Stimulated activated CD8-positive, alpha-beta memory T cell treated with anti-CD3 and anti-CD28 coated beads, Interleukin-12 subunit alpha, Interleukin-12 subunit beta, amount 100 ng/mL, for 24 hours (primary cell): ENCODE data around the gene DDX49.
"Not testable (repeated sequence)": the region's sequence is repeated elsewhere in the genome, so short reads cannot be mapped to it uniquely, and the experiment has no call there.

Experiments
- DNase-seq: peaks from one replicate; pipeline ENCODE4 v3.0.0-alpha.2; 2020; ENCODE audit errors: extremely low read depth

DDX49 gene

DNA sequence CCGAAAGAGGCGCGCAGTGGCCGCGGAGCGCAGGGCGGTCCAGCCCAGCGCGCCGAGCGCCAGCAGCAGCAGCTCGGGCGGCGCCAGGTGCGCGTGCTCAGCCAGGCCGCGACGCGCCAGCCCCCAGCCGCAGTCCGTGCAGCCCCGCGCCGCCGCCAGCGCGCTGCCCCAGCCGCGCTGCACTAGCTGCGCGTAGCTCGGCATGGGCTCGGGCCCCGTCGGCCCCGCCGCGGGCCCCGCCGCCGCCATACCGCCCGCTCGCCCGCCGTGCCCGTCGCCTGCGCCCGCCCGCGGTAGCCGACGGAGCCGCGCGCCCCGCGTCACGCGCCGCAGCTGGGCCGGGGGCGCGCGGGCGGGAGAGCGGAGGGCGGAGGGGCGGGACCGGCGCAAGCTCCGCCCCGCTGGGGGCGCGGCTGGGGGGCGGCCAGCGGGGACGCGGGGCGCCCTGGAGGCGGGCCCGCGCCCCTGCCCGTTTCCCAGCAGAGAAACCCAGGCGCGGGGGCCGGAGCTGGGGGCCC is 23.6 kb upstream of the DDX49 start, which contains the start of gene CERS1:
TSS of gene CERS1 (minus strand) at position 335 of the 518 bp plus-strand sequence. CDS start at position 249, 86 bp downstream.
- no peak for DNase-seq

DNA sequence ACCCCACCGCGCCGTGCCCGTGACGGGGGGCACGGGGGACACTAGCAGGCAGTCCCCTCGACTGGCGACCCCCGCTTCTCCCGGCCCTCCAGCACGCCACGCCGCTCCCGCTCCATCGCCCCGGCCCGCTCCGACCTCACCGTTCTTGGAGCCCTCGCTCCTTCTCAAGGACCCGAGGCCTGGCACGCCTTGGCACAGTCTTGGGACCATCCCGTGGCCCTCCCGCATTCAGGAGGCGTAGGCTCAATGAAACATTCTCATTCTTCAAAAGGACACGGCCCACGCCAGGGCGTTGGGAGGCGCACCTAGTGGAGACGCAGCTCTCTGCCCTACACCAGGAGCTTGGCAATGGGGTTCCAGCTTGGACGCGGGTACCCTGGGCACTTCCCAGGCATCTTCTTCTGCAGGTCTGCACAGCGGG is 23.1 kb upstream of the DDX49 start:
- no peak for DNase-seq

DNA sequence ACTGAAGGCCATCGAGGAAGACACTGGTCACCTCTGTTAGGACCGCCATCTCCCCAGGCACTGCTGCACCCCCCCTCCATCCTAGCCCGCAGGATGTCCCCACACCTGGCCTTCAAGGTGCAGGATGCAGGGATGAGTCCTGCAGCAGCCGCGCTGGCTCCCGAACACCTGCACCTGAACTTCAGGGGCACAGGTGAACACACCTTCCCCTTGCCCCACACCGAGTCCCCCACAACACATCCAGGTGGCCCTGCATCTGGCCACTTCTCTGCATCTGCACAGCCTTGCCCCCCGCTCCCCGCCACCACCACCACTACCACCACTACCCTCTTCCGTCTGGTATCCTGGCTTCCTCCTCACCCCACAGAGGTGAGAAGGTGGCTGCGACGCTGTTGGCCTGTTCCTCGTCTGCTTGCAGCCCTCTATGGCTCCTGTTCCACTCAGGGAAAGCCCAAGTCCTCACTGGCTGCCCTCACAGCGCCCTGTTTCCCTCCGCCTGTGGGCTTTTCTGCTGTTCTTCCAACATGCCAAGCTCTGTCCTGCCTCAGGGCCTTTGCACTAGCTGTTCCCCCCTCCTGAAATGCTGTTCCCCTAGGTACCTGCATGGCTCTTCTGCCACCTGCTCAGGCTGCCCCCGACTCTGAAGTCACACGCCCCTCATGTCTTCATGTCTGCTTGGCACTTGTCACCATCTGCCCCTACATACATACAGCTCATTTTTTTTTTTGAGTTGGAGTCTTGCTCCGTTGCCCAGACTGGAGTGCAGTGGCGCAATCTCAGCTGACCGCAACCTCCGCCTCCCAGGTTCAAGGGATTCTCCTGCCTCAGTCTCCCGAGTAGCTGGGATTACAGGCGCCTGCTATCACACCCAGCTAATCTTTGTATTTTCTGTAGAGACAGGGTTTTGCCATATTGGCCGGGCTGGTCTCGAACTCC is 22.2 kb upstream of the DDX49 start:
- no peak for DNase-seq

DNA sequence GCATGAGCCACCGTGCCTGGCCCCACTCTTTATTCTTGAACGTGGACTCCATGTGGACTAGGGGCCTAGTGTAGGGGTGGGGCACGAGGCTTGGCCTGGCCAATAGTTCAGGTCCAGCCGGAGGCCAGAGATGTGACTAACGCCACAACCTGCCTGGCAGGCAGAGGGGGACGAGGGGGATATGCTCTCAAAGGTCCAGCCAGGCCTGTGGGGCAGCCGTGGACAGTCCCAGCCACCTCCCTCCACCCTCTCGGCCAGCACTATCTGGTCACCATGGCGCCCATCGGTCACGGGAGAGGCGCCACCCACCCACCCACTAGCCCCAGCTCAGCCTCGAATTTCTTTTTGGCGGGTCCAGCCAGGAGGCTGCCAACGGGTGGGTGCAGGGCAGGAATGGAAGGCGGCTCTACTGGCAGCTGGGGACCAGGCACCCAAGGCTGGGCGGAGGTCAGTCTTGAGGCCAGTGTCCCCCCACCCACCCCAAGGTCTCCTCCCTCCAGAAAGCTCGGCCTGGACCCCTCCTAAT is 21.4 kb upstream of the DDX49 start:
- DNase-seq = no peak

DNA sequence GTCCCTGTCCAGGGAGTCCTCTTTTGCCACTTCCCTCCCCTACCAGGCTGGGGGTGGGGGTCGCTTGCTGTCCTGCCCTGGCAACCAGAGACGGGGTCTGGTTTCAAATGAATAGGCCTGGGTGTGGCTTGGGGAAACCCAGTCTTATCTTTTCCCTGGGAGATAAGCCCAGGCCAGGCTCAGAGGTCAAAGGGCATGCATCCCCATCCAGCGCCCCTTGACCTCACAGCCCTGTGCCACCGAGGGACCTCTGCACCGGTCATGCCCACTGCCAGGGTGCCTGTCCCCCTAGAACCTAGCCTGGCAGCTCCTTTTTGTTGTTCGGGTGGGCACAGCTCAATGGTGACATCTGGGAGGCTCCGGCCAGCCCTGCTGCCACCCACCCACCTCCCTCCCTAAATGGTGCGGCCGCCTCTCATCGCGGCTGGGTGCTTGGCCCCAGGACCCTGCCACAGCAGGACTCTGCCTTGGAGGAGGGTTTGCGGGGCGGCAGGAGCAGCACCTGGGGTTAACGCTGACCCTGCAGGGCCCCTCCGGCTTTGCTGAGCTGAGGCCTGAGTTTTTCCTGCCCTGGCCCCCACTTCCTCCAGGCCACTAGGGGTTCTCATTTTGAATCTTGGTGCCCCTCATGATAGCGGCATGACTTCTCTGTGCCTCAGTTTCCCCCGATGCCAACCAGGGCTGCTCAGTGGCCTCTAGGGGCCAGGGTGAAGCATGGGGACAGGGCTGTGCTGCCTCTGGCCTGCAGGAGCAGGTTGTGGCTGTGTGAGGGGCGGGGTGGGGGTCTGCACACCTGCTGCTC is 20.7 kb upstream of the DDX49 start:
- no peak for DNase-seq

DNA sequence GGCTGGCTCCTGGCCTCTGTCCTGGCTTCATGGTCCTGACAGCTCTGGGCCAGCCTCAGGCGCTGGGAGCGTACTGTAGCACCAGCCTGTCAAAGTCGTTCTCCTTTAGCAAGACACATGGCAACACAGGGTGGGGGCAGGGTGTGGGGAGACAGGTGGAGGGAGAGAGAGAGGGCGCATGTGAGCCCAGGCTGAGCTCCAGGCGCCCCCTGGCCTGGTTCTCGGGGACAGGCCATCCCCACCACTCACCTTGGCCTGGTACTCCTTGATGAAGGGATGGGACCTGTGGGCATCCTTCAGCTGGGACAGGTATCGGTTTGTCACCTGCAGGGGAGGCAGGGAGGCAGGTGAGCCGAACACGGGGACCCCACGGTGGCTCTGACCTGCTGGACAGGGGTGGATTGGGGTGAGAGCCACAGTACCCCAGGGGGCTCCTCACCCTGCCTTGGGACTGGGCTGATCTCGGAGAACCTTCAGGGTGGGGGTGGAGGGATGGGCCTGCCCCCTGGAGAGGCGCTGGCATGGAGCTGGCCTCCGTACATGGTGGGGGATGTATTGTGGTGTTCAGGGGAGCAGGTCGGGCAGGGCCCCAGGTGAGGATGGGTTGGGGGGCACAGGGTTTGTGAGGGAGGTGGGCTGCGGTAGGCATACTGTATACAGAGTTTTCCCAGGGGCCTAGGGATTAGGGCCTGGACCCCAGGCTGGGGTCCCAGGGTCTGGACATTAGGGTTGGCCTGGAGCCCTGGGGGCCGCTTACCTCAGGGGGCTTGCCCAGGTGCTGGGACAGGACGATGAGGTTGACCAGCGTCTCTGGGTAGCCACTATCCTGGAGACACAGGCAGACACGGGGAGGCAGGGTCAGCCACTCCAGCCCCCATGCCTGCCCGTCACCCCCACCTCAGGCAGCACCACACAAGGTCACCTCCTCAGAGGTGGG is 19.6 kb upstream of the DDX49 start:
- DNase-seq = no peak

DNA sequence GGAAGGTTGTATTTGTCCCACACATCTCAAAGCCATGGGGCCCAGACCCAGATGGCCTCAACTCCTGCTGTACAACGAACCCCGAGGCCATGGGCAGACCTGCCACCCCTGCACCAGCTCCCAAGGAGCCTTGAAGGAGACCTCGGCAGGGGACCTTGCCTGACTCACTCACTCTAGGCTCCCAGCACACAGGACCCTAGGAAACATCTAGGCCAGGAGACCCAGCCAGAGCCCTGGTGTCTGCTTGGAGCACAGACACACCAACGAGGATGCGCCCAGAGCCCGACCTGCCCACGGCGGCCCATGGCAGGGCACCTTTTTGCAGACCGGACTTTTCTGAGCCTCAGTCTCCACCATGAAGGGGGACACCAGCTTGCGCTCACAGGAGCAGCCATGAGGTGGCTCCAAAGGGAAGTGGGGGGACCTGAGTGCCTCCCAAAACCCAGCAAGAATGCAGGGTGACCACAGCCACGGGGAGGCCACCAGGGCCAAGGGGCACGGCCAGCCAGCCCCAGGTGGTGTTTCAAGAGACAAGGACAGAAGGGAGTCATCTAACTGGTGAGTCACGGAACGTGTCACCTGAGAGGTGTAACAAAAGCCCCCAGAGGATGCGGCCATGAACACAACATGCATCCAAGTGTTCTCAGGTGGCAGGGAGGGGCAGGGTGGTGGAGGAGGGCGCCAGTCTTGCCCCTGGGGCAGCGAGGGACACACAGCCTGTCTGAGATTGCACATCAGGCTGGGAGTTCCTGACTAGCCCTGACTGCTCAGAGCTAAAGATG is 18.6 kb upstream of the DDX49 start:
- DNase-seq = no peak

DNA sequence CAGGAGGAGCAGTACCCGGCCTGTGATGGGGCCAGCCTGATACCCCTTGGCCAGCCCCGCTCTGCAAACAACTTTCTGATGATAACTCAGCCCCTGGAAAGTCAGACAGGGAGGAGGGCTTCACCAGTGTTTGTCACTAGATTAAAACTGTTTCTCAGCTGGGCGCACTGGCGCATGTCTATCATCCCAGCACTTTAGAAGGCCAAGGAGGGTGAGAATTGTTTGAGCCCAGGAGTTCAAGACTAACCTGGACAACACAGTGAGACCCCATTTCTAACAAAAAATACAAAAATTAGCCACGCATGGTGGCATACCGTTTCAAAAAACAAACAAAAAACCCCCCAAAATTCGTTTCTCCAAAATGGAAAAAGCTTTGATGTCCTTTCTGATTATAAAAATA is 18.0 kb upstream of the DDX49 start:
- DNase-seq = no peak

DNA sequence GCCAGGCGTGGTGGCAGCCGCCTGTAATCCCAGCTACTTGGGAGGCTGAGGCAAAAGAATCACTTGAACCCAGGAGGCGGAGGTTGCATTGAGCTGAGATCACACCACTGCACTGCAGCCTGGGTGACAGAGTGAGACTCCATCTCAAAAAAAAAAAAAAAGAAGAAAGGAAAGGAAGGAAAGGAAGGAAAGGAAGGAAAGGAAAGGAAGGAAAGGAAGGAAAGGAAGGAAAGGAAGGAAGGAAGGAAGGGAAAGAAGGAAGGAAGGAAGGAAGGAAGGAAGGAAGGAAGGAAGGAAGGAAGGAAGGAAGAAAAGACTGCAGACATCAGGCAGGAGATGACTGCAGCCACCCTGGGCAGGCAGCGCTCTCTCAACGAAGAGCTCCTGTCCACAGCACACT is 17.0 kb upstream of the DDX49 start:
- not testable (repeated sequence) for DNase-seq

DNA sequence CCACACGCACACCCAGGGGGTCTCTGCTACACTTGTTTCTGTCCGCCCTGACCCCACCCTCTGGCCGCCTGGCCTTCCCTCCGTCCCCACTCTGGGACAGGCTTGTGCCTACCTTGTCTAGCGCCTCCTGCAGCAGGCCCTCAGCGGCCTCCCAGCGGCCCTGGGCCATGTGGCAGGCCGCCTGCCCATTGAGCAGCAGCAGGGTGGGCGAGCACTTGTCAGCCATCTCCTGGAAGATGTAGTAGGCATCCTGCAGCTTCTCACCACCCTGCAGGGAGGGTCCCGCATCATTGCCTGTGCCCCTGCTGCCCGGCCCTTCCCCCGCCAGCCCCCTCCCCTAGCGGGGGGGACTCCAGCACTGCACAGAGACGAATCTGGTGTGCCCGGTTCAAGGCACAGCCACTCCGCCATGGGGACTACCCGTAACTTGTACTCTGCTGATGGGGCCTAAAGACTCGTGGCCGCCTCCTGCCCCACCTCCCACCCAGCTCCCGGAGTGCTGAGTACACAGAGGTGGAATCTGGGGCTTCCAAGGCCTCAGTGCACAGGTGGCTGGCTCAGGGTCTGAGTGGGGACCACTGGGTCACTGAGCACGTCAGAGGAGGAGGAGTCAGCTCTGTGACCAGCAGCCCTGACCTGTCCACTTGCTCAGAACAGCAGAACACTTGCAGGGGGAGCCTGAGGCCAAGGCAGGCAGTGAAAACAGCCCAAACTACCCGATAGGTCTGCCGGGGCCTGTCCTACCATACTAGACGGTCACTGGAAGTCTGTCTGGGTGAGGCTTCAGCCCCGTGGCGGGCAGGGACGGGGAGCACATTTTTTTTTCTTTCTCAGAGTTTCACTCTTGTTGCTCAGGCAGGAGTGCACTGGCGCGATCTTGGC is 16.1 kb upstream of the DDX49 start:
- no peak for DNase-seq

DNA sequence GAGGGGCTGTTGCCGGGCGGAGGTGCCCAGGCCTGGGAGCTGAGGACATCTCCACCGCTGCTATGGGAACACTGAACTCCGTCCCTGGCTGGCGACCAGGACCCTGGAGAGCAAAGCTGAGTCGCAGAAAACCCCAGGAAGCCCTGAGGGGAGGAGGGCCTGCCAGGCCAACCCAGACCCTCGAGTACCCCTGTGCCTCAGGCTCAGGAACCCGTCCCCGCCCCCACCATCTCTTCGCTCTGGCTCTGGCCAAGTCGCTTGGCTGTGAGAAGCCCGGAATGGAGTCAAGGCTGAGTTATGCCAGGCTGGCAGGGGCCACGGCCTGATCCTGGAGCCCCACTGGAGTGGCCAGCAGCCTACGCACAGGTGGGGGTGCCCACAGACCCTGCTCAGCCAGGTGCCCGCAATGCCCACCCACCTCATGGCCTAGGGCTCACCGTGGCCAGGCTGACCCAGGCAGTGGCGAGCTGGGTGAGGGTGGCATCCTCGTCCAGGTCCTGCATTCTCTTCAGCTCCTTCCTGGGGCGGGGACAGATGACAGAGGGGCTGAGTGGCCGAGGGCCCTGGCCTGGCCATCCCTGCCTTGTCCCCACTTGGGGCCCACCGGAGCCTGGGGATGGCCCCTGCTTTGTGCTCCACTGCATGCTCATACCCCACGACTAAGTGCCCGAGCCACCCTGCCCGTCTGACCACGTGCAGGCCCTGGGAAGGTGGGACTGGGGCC is 15.0 kb upstream of the DDX49 start:
- DNase-seq = no peak

DNA sequence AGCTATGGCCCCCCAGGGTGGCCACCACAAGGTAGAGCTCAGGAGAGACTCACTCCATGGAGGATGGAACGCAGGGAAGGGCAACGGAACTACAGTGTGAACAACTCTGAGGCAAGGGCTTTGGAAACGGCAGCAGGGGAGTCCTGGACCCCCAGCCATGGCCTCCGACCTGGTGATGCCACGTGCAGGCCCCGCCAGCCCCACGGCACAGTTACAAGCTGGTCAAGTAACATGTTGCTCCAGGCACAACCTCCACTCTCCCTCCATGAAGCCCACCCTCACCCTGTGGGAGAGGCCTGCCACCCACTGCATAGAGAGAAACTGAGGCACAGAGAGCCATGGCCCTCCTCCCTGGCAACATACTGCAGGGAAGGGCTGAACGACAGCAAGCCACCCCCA is 14.5 kb upstream of the DDX49 start:
- no peak for DNase-seq

DNA sequence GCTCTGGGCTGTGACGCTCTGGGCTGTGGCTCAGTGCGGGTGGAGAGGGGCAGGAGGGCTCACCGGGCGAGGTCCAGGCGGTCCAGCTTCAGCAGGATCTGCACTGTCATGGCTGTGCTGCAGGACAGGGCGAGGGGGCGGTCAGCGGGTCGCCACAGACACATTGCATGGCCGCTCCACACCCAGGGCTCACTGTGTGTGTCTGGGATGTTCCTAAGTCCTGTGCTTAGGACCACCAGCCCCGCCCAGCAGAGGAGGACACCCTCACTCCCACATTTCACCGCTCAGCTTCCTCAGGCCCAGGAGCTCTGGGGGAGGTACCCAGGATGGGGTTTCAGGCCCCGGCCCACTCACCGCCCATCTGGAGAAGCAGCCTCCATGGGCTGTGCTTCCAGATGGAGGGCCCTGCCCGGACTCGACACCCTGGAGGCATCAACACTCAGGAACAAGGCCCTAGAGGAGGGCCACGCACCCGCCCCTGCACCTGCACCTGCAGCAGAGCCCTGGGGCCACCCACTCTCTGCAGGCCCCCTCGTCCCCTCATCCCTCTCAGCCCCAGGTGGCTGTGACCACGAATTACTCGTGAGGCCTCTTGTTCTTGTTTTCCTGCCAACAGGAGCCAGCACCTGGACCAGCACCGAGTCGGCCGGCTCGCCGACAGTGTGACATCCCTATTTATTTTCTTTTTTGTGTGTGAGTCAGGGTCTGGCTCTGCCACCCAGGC is 13.8 kb upstream of the DDX49 start:
- DNase-seq = no peak

DNA sequence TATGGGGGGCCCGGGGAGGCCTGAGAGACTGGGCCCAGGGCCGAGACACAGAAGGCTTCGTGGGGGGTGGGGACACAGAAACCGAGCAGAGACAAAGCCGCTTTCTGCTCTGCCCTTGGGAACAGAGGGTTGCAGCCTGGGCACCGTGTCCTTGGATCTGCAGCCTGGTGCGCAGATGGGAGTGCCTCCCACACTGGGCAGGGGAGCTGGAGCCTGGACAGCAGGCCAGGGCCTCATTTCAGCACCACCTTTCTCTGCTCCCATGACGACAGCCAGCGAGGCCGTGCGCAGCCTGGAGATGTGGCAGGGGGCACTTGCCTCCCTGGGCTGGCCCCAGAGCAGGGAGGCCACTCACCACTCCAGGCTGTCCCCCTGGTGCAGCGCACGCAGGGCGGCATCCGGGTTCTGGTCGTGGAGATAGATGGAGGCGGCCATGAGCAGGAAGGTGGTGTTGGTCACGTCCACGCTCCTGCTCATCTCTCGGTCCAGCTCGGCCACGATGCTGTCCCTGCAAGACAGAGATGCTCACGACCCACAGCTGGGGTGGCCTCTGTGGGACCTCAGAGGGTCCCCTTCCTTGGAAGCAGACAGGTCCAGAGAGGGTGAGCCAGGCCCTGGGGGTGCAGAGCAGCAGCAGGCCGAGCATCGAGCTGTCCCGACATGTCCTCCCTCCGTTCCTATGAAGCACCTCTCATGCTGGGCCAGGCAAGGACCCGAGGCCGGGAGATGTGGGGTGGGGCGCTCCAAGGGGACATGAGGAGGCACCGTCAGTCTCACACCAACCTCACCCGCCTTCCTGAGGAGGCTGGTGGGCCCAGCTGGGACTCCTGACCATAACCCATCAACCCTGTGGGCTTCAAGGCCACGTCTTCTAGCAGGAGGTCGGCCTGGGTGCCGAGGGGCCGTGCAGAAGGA is 12.7 kb upstream of the DDX49 start:
- no peak for DNase-seq

DNA sequence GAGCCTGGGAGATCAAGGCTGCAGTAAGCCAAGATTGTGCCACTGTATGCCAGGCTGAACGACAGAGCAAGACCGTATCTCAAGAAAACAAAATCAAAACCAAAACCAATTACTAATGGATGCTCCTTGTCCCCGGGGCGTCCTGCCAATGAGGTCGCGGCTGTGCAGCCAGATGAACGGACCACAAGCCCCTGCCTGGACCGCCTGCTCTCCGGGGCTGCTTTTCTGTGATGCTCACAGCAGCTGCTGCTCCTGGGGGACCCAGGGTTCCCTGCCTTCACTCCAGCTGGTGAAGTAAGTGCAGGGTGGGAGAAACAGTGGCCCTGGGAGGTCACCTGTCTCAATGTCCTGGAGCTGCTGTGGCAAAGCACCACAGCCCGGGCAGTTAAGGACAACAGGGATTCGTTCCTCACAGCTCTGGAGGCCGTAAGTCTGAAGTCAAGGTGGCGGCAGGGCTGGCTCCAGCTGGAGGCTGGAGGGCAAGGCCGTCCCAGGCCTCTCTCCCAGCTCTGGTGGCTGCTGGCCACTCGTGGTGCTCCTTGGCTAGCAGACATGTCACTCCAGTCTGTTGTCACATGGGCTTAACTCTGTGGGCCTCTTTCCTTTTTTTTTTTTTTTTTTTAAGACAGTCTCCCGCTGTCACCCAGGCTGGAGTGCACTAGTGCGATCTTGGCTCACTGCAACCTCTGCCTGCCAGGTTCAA is 10.4 kb upstream of the DDX49 start:
- DNase-seq = no peak

DNA sequence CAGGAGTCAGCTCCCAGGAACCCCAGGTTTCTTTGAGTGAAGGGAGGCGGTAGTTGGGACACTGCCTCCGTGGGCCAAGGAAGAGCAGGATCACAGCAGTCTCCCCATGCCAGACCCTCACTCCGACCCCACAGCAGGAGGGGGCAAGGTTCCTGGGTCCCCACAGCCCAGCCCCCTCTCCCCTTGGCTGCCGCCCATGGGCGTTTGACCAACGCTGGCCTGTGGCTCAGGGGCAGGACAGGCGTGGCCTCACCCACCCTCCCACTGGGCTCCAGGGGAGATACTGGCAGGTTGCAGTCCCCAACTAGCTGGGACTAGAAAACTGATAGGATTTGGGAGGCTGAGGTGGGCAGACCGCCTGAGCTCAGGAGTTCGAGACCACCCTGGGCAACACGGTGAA is 9.5 kb upstream of the DDX49 start:
- no peak for DNase-seq
